H9 (cell line): ENCODE measurements around the gene ADNP2. TPM values are rescaled to one million over a fixed set of nuclear protein-coding genes. Genes with fewer than 3 reads are reported as not detected.

Source experiments
- DNase-seq: peaks from one replicate; pipeline ENCODE4 v3.0.0-alpha.2; 2017
- H2AFZ ChIP-seq: one replicate; pipeline ENCODE4 v1.6.1; 2013; ENCODE audit warnings: mild to moderate bottlenecking, low read length, control low read depth, moderate library complexity
- H2AK5ac ChIP-seq: 2 replicates; pipeline ENCODE4 v1.6.1; 2013; ENCODE audit warnings: low read length, control low read depth, mixed read lengths; ENCODE audit not compliant: insufficient read length
- H2BK120ac ChIP-seq: one replicate; pipeline ENCODE4 v1.6.1; 2013; ENCODE audit warnings: low read depth, mild to moderate bottlenecking, low read length, control low read depth, inconsistent platforms; ENCODE audit not compliant: poor library complexity, severe bottlenecking
- H2BK12ac ChIP-seq: 2 replicates; pipeline ENCODE4 v1.6.1; 2013; ENCODE audit warnings: low read length, control low read depth, mixed read lengths, low read depth; ENCODE audit not compliant: insufficient read length
- H2BK15ac ChIP-seq: 2 replicates; pipeline ENCODE4 v1.6.1; 2013; ENCODE audit warnings: low read depth, low read length, control low read depth
- H2BK20ac ChIP-seq: one replicate; pipeline ENCODE4 v1.6.1; 2013; ENCODE audit warnings: low read depth, mild to moderate bottlenecking, low read length, control low read depth, inconsistent platforms; ENCODE audit not compliant: poor library complexity, severe bottlenecking
- H2BK5ac ChIP-seq: 2 replicates; pipeline ENCODE4 v1.6.1; 2013; ENCODE audit warnings: low read length, control low read depth, mixed read lengths; ENCODE audit not compliant: insufficient read length
- H3K14ac ChIP-seq: 2 replicates; pipeline ENCODE4 v1.6.1; 2013; ENCODE audit warnings: low read length, control low read depth; ENCODE audit not compliant: insufficient read depth
- H3K18ac ChIP-seq: 2 replicates; pipeline ENCODE4 v1.6.1; 2013; ENCODE audit warnings: low read depth, mild to moderate bottlenecking, mixed read lengths, low read length, control low read depth; ENCODE audit not compliant: insufficient read length
- H3K23ac ChIP-seq: 2 replicates; pipeline ENCODE4 v1.6.1; 2013; ENCODE audit warnings: low read length, control low read depth, mixed read lengths, low read depth; ENCODE audit not compliant: insufficient read length
- H3K23me2 ChIP-seq: 2 replicates; pipeline ENCODE4 v1.6.1; 2013; ENCODE audit warnings: low read depth, mild to moderate bottlenecking, mixed read lengths, low read length, control low read depth; ENCODE audit not compliant: insufficient read length, poor library complexity, severe bottlenecking
- H3K27ac ChIP-seq: 2 replicates; pipeline ENCODE4 v1.5.1; 2013; ENCODE audit warnings: low read length, control low read depth, mixed read lengths, low read depth; ENCODE audit not compliant: insufficient read length
- H3K27me3 ChIP-seq: 2 replicates; pipeline ENCODE4 v1.6.1; 2013; ENCODE audit warnings: low read length, control low read depth, inconsistent platforms; ENCODE audit not compliant: insufficient read depth
- H3K4ac ChIP-seq: 2 replicates; pipeline ENCODE4 v1.6.1; 2013; ENCODE audit warnings: low read depth, mild to moderate bottlenecking, control low read depth, inconsistent platforms, low read length, moderate library complexity
- H3K4me1 ChIP-seq: 2 replicates; pipeline ENCODE4 v1.6.1; 2013; ENCODE audit warnings: low read length, control low read depth, inconsistent platforms; ENCODE audit not compliant: insufficient read depth
- H3K4me2 ChIP-seq: 2 replicates; pipeline ENCODE4 v1.6.1; 2013; ENCODE audit warnings: low read length, control low read depth, mixed read lengths; ENCODE audit not compliant: insufficient read length, insufficient read depth
- H3K56ac ChIP-seq: 2 replicates; pipeline ENCODE4 v1.6.1; 2013; ENCODE audit warnings: low read depth, mild to moderate bottlenecking, mixed read lengths, low read length, control low read depth; ENCODE audit not compliant: insufficient read length
- H3K79me1 ChIP-seq: 2 replicates; pipeline ENCODE4 v1.6.1; 2013; ENCODE audit warnings: low read depth, mild to moderate bottlenecking, moderate library complexity, low read length, control low read depth, inconsistent platforms; ENCODE audit not compliant: insufficient read depth, poor library complexity, severe bottlenecking
- H3K79me2 ChIP-seq: 2 replicates; pipeline ENCODE4 v1.6.1; 2013; ENCODE audit warnings: low read length, control low read depth, inconsistent platforms; ENCODE audit not compliant: insufficient read depth
- H3K9ac ChIP-seq: 2 replicates; pipeline ENCODE4 v1.6.1; 2013; ENCODE audit warnings: low read length, control low read depth, mixed read lengths; ENCODE audit not compliant: insufficient read length; ENCODE audit errors: extremely low read depth
- H3K9me3 ChIP-seq: one replicate; pipeline ENCODE4 v1.6.1; 2013; ENCODE audit warnings: low read depth, low read length, inconsistent platforms; ENCODE audit not compliant: control insufficient read depth
- H3T11ph ChIP-seq: one replicate; pipeline ENCODE4 v1.6.1; 2013; ENCODE audit warnings: mild to moderate bottlenecking, low read length, control low read depth, inconsistent platforms
- H4K20me1 ChIP-seq: one replicate; pipeline ENCODE4 v1.6.1; 2013; ENCODE audit not compliant: control insufficient read depth, insufficient read length, insufficient read depth
- H4K5ac ChIP-seq: 2 replicates; pipeline ENCODE4 v1.6.1; 2013; ENCODE audit warnings: low read depth, mild to moderate bottlenecking, mixed read lengths, low read length, control low read depth; ENCODE audit not compliant: insufficient read length
- H4K8ac ChIP-seq: replicated peaks from 2 replicates; pipeline ENCODE4 v1.6.1; 2013; ENCODE audit warnings: low read length, control low read depth, mixed read lengths, low read depth; ENCODE audit not compliant: insufficient read length
- H4K91ac ChIP-seq: 2 replicates; pipeline ENCODE4 v1.6.1; 2013; ENCODE audit warnings: low read depth, mild to moderate bottlenecking, moderate library complexity, mixed read lengths, low read length, control low read depth; ENCODE audit not compliant: insufficient read length
- H3K27ac Mint-ChIP-seq, 3 experiments: 2 replicates in 2 of 3; 3 replicates in 1 of 3; pipeline ENCODE4 v1.8.0; 2020 to 2021; ENCODE audit warnings: mixed read lengths in 3 of 3, mild to moderate bottlenecking in 1 of 3, moderate library complexity in 1 of 3
- H3K27me3 Mint-ChIP-seq: 2 replicates; pipeline ENCODE4 v1.8.0; 2021; ENCODE audit warnings: low read depth, mild to moderate bottlenecking, moderate library complexity, mixed read lengths
- H3K36me3 Mint-ChIP-seq, 3 experiments: 2 replicates in 2 of 3; 3 replicates in 1 of 3; pipeline ENCODE4 v1.8.0; 2020 to 2021; ENCODE audit warnings: low read depth in 3 of 3, mixed read lengths in 3 of 3; ENCODE audit not compliant: insufficient read depth in 1 of 3
- H3K4me1 Mint-ChIP-seq, 2 experiments: 2 replicates each; pipeline ENCODE4 v1.8.0; 2020; ENCODE audit warnings: mixed read lengths in 2 of 2
- H3K4me3 Mint-ChIP-seq, 2 experiments: 2 replicates in 1 of 2; 3 replicates in 1 of 2; pipeline ENCODE4 v1.8.0; 2020 to 2021; ENCODE audit warnings: mild to moderate bottlenecking in 2 of 2, mixed read lengths in 2 of 2, moderate library complexity in 1 of 2
- H3K9me3 Mint-ChIP-seq, 2 experiments: 2 replicates in 1 of 2; 3 replicates in 1 of 2; pipeline ENCODE4 v1.8.0; 2020; ENCODE audit warnings: mild to moderate bottlenecking in 2 of 2, mixed read lengths in 2 of 2, moderate library complexity in 1 of 2
- CTCF ChIP-seq: fragments of 200-600 bp; sonication (generic); conservative IDR thresholded peaks from 3 replicates; pipeline ENCODE4 v1.8.0; 2021; ENCODE audit warnings: antibody characterized with exemption, mild to moderate bottlenecking
- WGBS: extraction: QIAGEN DNeasy Blood & Tissue Kit; methylation state at CpG from one replicate; pipeline ENCODE4 v1.1.7; 2013; ENCODE audit warnings: missing lambda C conversion rate, low lambda C conversion rate, mixed read lengths; ENCODE audit not compliant: insufficient read length; ENCODE audit errors: extremely low coverage; 5-methylcytosine and 5-hydroxymethylcytosine counted together
- total RNA-seq: library from RNA; stranded (reverse); gene quantifications from 2 replicates; pipeline ENCODE4 v1.2.1, GENCODE V29; 2021

Gene ADNP2
- total RNA-seq, 1 experiment from 2014 or later = 53.5 TPM

- no peak overlapping the region for H3K14ac ChIP-seq
- H3K27me3 Mint-ChIP-seq = peaks cover 3% of the 10 kb centered on the region
- no peak overlapping the region for H3K4me2 ChIP-seq
- no peak overlapping the region for H4K5ac ChIP-seq
- DNase-seq = no peak
- H2AFZ ChIP-seq = no peak overlapping the region
- no peak overlapping the region for H2BK120ac ChIP-seq
- peaks cover 13 to 16% of the 10 kb centered on the region in 2 experiments; a peak in 4 of 5 replicates for H3K9me3 Mint-ChIP-seq
- H3K4me1 Mint-ChIP-seq = peaks cover 4 to 7% of the 10 kb centered on the region in 2 experiments; a peak in 3 of 4 replicates
- no peak overlapping the region for H3K56ac ChIP-seq
- no CpG with 5 or more reads among the region's 10 CpGs for WGBS
- no peak overlapping the region for H3T11ph ChIP-seq
- no peak overlapping the region for H3K18ac ChIP-seq
- no peak for TF ChIP-seq CTCF
- H4K8ac ChIP-seq = no peak overlapping the region
- no peaks in the 10 kb centered on the region; a peak in 1 of 7 replicates for H3K36me3 Mint-ChIP-seq
- H2AK5ac ChIP-seq = no peak overlapping the region
- no peaks in the 10 kb centered on the region for H3K9me3 ChIP-seq
- no peak overlapping the region for H3K27ac ChIP-seq
- H3K4ac ChIP-seq = no peak overlapping the region
- no peak overlapping the region for H2BK20ac ChIP-seq
- H2BK5ac ChIP-seq = no peak overlapping the region
- H3K27ac Mint-ChIP-seq = peak overlapping the region in 1 of 3 experiments; percentile 89; a peak in 2 of 7 replicates
- H3K23ac ChIP-seq = no peak overlapping the region
- no peaks in the 10 kb centered on the region for H3K79me2 ChIP-seq
- no peak overlapping the region for H3K9ac ChIP-seq
- H3K23me2 ChIP-seq = no peaks in the 10 kb centered on the region
- no peak overlapping the region for H2BK15ac ChIP-seq
- H3K27me3 ChIP-seq = no peaks in the 10 kb centered on the region
- no peak overlapping the region for H4K91ac ChIP-seq
- no peak overlapping the region for H2BK12ac ChIP-seq
- H3K79me1 ChIP-seq = no peaks in the 10 kb centered on the region
- H3K4me1 ChIP-seq = no peaks in the 10 kb centered on the region
- no peak overlapping the region for H3K4me3 Mint-ChIP-seq
- H4K20me1 ChIP-seq = no peaks in the 10 kb centered on the region
Measured at GRCh38 chr18:80096032-80096565, 13.0 kb upstream of the ADNP2 start.
